ENCODE data around the gene BABAM2.
A peak's percentile ranks its signal among the peaks of the same experiment; 100 is the strongest.
"Not testable (repeated sequence)": the region's sequence is repeated elsewhere in the genome, so short reads cannot be mapped to it uniquely, and the experiment has no call there.

Gene BABAM2

DNA sequence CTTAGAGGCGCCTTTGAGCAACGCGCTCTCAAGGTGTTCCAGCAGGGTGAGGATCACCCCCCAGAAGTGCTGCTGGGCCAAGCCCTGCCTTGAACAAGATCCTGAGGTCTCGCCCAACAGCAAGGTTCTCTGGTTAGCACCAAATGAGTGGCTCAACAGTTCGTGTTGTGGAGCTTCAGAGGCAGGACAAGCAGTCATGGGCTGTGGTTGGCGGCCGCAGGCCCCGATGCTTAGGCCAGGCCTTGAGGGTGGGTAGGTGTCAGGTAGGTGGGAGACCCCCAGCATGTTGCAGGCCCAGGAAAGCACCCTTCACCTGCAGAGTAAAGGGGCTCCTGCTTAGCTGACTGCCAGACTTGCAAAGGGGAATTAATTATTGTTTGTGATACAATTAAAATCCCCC lies 431.9 kb downstream of the BABAM2 start:
- no peak for DNase-seq

DNA sequence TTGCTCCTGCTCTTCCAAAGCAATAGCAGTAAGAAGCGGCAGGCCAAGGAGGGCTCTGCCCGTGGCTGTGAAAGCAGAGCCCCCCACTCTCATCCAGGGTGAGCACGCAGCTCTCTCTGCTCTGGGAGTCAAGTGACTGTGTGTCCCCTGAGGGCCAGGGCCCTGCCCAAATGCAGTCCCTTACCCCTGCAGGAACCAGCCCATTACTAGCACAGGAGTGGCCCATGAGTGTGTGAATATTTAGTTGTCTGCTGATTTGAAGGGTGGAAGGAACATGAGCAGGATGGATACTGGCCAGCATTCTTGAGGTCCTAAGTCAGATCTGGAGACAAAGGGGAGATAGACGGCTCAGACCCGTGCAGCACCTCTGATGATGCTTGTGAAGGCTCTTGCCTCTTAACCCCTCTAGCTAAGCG lies 432.5 kb downstream of the BABAM2 start:
- DNase-seq, result no peak

DNA sequence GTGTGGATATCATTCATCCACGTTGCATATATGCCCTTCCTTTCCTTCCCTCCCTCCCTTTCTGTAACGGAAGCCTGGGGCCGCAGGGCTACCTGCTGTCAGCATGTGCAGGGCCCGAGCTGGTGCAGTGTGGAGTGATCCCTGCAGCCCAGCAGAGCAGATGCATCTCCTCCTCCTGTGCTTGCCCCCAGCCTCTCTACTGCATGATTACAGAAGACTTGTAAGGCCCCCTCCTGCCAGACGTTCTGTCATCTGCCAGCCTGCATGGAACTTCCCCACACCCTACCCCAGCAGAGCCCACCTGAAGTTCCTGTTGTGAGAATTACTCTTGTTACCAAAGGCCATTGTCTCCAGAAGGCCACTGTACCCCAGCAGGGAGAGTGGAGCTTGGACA lies 434.6 kb downstream of the BABAM2 start:
- DNase-seq, result no peak

DNA sequence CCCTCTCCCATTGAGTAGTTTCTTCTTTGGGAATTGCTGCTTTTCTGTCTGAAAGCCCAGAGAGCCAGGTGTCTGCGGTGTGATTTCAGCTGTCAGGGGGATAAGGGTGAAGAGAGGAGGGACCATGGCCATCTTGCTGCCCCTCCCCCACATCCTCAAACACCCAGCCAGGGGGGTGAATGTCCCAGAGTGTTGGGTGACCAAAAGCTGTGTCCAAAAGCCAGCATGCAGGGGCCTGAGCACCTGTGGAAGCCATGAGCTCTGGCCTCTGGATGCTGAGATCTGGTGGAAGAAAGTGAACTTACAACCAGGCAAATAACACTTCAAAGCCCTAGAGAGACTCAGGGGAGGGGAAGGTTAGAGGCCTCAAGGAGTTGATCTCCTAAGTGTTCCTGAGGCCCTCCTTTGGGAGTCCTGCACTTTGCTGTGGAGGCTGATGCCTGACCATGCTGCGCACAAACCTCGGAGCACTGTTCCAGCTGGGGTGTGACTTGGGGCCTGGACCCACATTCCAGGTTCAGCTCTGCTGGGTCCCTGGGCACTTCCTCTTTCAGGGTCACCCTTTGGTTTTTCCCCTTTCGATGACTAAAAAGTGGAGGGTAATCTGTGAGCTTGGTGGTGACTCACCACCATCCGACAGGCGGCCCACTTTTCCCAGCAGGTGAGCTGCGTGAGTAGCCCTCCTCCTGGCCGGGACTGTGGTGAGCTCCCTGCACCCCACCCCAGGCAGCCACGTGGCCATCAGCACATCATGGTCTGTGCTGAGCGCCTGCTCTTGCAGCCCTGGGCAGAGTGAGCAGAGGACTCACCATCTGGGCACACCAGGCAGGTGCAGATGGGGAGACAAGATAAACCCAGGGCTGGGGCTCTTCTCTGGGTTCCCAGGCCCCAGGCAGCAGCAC lies 435.3 kb downstream of the BABAM2 start:
- DNase-seq, result no peak

DNA sequence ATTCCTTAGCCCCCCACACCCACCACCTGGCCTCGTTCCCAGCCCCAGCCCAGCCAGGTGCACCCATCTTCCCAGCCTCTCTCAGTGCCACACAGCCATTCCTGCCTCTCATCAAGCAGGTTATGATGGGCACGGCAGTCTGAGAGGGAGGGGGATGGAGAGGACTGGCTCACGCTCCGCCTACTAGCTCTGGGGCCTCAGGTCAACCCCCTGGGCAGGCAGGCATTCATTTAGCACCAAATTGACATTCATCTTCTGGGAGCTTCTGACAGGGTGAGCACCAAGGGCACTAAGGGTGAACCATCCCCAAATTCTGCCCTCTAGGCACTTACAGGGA lies 435.9 kb downstream of the BABAM2 start:
- peak; percentile 6 for DNase-seq

DNA sequence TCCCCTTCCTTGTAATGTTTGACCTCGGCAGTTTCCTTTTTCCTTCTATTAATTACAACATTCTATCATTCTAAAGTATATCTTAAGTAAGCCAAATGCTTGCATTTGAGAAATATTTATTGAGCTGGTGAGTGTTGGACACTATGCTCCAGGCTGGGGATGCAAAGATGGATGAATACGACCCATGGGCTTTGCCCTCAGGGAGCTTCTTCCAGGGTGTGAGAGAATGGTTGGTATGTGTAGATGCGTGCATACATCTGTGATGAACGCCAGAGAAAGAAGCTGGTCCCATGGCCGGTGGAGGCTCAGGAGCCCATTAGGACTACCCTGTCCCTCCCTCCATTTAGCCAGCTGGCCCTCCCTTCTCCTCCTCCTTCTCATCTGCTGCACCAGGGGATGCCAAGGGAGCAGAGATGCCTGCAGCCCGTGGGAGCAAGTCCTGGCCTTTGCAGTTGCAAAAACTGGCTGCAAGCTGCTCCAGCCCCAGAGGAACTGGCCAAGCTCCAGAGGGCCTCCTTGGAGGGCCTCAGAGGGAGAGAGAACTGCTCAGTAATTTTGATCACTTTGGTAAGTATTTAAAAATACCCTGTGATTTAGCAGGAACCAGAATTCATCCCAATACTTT lies 436.5 kb downstream of the BABAM2 start:
- DNase-seq, result no peak

DNA sequence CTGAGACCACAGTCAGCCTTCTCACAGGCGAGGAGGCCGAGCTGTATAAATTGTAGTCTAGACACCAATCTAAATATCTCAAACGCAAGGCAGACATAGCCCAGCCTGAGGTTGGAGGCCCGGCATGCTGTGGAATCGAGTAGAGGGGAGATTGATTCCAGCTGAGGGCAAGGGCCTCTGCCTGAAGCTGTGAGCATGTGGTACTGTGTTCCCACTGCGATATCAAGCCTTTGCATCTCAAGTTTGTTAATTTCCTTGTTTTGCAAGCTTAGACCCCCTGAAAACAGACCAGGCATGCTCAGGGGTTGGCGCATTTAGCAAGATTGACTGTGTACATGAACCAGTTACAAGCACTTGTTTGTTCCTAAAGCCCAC lies 437.0 kb downstream of the BABAM2 start:
- no peak for DNase-seq

DNA sequence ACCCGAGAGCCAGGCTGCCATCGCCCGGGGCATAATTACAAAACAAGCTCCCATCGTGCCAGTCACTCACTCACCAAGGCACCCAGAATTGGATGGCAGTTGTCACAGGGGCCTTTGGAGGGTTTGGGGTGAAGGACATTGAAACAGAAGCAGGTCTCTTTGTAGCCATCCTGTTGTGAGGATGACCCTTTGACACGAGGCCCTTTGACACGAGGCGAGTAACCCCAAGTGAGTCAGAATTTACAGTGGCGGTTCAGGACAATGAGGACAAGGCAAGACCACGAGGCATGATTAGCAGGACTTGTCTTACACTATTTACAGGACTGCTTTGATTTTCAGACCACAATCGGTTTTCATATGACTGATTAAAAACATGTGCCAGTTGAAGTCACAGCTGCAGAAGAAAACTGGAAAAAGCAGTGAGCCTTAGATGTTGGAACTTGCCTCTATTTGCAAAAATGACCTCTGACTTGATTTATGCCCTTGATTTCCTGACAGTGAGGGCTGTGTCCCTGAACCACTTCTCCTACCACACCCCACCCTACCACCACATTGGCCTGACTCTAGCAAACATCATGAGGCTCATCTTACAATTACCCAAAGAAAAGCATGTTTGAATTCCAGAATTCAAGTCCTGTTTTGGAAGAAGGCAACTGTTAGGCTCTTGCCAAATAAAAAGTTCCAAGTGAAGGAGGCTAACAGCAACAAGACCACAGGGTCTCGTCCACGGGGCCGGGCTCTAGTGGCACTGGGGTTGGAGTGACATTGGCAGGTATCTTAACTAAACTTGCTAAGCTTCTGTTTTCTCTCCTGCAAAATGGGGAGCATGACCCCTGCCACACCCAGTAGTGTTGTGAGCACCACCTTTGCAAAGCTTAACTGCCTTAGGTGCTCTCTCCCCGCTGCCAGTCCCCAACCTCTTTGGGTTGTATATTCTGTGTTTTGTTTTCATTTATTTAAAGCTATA lies 437.7 kb downstream of the BABAM2 start:
- DNase-seq, result no peak

DNA sequence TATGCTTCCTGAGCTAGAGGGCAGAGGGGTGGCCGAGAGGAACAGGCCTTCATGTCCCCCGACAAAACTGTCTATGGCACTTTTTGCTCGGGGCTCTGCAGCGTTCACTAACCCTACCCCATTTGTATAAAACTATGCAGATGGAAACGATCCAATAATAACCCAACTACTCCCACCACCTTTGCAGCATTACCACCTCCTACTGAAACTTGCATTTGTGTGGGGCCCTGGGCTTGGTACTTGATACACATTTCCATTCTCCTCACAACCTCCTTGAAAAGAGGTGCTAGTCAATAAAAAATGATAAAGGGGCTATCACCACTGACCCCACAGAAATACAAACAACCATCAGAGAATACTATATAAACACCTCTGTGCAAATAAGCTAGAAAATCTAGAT lies 438.7 kb downstream of the BABAM2 start:
- no peak for DNase-seq

DNA sequence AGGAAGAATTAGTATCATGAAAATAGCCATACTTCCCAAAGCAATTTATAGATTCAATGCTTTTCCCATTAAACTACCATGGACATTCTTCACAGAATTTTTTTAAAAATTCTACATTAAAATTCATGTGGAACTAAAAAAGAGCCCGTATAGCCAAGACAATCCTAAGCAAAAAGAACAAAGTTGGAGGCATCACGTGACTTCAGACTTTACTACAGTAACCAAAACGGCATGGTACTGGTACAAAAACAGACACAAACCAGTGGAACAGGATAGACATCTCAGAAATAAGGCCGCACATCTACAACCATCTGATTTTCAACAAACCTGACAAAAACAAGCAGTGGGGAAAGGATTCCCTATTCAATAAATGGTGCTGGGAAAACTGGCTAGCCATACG lies 440.2 kb downstream of the BABAM2 start:
- not testable (repeated sequence) for DNase-seq

DNA sequence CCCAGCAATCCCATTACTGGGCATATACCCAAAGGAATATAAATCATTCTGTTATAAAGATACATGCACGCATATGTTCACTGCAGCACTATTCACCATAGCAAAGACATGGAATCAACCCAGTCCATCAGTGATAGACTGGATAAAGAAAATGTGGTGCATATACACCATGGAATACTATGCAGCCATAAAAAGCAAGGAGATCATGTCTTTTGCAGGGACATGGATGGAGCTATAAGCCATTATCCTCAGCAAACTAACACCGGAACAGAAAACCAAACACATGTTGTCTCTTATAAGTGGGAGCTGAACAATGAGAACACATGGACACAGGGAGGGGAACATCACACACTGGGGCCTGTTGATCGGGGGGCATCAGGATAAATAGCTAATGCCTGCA lies 441.3 kb downstream of the BABAM2 start:
- not testable (repeated sequence) for DNase-seq

DNA sequence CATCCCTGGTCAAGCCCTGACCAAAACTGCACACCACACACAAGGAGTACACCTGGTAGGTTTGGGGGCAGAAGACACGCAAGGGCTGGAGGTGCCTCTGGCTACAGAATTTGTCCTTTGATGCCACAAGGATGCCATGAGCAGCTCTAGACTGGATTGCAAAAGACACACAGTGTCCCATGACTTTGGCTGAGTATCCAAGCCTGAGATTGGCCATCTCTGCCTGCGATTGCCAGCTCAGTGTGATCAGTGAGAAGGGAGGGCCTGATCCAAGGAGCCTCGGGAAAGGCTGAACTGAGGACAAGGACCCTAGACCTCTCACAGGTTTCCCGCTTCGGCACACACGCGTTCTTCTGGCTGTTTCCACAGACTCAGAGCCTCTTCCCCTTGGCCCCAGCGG lies 442.2 kb downstream of the BABAM2 start:
- DNase-seq, result no peak

DNA sequence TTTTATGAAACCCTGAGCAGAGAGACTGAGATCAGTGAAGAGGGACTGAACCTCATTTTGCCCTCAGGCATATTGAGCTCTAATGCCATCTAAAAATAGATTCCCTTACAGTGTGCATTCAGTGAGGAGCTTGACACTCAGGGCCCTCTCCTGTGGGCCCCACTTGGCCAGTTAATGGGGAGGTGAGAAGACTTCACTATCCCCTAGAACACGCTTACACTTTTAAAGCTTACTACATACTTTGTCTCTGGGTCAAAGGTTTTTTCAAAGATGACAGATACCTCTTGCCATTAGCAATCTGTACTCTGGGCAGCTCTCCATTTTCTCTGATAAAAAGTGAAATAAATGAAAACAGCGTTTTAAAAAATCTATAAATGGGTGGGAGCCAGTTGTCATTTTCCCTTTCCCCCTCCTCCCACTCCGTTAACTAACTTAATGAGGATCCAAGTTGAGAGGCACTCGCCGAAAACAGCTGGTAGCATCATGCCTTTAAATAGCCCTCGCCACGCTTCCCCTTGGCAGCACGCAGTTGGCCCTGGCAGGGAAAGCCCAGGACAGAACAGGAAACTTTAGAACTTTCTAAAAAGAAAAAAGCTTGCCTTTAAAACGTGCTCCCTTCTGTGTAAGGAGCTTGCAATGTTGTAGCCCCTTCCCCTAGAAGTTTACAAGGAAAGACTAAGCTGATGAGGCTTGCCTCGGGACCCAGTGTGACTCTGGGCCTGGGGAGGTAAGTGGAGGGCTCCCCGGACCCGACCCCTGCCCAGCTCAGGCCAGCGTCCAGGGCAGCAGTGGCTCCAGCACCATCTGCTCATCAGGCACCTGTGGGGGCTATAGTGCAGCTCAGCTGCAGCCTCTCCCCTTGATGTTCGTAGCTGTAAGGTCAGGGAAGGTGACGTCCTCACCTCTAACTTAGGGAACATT lies 443.3 kb downstream of the BABAM2 start:
- DNase-seq, result no peak

DNA sequence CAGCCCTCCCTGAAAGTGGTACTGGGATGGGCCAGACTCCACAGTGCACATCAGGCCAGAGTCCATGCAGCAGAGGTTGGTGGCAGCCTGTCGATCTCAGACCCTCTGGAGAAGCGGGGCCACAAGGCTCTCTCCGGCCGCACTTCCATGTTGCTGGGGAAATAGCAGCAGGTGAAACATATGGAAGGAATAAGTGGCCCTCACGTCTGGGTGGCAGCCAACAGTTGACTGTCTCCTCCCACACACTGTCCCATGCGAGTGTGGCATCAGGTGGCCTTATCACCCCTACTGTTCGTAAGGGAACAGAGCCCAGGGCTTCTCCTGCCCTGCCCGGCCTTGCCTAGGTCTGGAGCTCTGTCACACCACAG lies 444.0 kb downstream of the BABAM2 start:
- no peak for DNase-seq

DNA sequence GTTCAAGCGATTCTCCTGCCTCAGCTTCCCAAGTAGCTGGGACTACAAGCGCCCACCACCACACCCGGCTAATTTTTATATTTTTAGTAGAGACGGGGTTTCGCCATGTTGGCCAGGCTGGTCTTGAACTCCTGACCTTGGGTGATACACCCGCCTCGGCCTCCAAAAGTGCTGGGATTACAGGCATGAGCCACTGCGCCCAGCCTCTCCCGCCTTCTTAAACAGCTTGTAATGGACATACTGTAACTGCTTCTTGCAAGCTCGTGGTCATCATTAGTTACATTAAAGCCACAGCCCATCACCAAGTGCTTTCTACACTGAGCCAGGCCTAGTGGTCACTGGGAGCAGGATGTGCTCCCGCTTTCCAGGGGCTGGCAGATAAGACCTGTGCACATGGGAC lies 444.7 kb downstream of the BABAM2 start:
- DNase-seq, result not testable (repeated sequence)

DNA sequence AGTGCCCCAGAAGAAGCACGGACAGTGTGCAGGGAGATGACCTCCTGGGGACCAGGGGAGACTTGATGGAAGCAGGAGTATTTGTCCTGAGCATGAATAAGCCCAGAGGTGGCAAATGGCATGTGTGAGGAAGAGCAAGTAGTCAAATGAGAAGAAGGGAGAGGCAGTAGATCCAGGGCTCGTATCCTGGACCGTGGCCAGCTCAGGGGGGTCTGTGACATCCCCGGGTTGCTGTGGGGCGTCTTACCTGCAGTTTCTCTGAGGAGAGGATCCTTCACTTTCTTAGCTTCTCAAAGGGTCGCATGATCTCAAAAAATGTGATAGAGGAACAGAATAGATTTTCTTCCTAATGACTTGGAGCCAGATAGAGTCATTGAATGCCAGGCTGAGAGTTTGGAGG lies 445.1 kb downstream of the BABAM2 start:
- no peak for DNase-seq

DNA sequence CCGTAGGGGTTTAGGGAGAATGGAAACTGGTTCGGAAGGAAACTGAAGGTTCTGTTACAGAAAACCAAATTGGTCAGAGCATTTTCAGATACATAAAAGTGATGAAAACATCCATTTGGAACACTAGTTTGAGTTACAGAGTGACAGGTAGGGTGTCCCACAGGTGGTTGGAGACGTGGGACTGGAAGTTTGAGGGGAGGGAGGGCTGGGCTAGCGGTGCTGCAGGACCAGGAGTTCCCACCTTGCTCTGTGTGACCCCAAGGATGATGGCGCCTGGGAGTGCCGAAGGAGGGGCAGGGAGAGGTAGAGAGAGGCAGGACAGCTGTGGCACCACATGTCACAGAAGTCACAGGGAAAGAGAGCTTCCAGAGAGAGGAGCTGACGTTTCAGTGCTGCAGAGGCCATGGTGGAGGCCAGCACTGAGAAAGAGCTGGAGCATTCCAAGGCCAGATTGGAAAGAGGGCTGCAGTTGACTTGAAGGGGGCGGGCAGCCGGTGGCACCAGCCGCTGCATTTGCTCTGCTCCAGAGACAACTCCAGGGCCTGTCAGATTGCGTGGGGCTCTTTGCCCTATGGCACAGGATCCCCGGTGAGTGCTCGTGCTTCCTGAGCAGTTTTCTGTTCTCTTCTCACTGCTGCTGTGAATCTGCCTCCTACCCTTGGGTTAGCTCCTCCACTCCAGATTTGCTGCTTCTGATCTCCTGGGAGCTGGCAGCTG lies 445.9 kb downstream of the BABAM2 start:
- DNase-seq, result no peak

DNA sequence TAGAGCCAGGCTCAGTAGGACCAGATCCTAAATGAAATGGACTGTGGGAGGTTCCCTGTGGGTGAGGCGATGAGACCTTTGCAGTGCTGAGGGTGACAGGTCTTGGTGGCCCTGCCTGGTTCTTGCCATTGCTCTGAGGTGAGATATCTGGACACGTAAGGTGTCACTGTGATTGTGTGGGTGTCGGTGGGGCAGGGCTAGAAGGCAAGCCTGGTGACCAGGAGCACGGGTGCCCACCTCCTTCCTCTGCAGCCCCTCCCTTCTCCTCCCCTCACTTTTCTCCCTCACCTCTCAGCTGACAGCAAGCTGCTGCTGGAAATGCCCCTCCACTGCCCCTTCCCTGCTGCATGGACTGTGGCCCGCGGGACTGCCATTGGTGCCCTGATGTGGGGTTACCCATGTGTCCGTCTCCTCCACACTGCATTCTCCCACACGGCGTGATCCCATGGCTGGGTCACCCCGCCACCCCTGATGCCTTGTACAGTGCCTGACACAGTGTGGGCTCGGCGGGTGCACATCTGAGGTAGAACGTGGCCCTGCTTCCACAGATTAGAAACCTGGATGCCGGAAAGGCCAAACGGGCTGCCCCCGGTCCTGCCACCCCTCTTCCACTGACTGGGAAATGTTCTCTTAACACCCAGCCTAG lies 446.6 kb downstream of the BABAM2 start:
- DNase-seq, result no peak

DNA sequence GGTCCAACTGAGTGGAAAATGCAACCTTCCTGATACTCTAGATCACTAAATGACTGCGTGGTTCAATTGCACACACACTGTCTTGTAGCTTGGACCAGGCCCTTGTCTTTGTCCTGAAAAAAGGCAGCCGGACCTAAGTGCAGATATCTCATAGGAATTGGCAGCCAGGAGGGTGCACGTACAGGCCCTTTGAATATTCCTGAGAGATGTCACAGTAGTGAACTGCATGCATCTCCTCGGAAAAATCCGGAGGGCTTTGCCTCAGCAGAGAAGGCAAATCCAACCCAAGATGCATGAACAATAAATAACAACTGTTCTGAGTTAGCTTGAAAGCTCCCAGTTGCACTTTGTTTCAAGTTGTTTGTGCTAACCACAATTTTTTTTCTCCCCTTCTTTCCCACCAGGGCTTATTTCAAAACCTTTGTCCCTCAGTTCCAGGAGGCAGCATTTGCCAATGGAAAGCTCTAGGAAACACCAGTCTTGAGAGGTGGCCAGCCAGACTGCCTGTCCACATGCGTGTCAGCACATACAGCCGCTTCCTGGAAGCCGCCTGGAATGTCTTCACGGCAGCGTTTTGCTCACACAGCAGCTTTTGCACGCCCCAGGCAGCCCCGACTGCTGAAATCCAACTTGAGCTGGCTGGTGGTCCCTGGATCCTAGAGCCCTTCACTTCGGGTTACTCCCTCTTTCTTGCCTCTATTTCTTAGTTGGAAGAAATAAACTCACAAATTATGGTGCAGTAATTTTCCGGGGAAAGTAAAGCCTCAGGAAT lies 447.7 kb downstream of the BABAM2 start:
- no peak for DNase-seq

DNA sequence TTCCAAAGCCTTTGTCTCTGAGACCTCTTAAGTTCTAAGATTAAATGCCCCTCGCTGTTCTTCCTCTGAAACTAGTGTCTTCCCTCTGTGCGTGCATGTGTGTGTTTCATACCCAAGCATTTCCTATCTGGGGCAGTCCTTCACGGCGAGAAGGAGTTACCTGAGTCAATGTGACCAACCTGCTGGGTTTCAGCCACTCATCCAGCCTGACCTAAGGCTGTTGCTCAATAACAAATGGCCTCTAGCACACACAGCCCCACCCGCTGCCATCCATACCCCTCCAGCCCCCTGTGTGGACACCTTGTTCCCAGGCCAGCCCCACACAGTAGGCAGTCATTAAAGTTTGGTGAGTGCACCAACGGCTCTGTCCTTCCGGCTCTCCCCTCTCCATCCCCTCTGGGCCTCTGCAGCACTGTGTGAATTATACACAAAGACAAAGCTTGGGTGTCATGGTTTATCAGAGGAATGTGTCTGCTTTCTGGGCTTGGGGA lies 448.3 kb downstream of the BABAM2 start:
- no peak for DNase-seq
